Skeletal muscle satellite cell (primary cell): Measurements from ENCODE around the gene PPP2R2B.
"Not testable (repeated sequence)": the region's sequence is repeated elsewhere in the genome, so short reads cannot be mapped to it uniquely, and the experiment has no call there.

ENCODE experiments used
- H3K27me3 ChIP-seq: 2 replicates; pipeline ENCODE4 v1.7.0; 2013; ENCODE audit warnings: low read length; ENCODE audit not compliant: control insufficient read depth, insufficient read depth
- H3K36me3 ChIP-seq: 2 replicates; pipeline ENCODE4 v1.7.0; 2013; ENCODE audit warnings: mild to moderate bottlenecking, control low read depth, low read length; ENCODE audit not compliant: insufficient read depth
- H3K4me1 ChIP-seq: 2 replicates; pipeline ENCODE4 v1.7.0; 2013; ENCODE audit warnings: low read length; ENCODE audit not compliant: control insufficient read depth, insufficient read depth
- H3K4me2 ChIP-seq: 2 replicates; pipeline ENCODE4 v1.7.0; 2013; ENCODE audit warnings: mild to moderate bottlenecking, low read length
- H3K4me3 ChIP-seq: 2 replicates; pipeline ENCODE4 v1.7.0; 2013; ENCODE audit warnings: low read length
- H3K9ac ChIP-seq: 2 replicates; pipeline ENCODE4 v1.7.0; 2013; ENCODE audit warnings: mild to moderate bottlenecking, low read depth, low read length, moderate library complexity
- H3K9me3 ChIP-seq: replicated peaks from 2 replicates; pipeline ENCODE4 v1.7.0; 2013; ENCODE audit warnings: mild to moderate bottlenecking, control low read depth, low read length

Gene PPP2R2B

DNA sequence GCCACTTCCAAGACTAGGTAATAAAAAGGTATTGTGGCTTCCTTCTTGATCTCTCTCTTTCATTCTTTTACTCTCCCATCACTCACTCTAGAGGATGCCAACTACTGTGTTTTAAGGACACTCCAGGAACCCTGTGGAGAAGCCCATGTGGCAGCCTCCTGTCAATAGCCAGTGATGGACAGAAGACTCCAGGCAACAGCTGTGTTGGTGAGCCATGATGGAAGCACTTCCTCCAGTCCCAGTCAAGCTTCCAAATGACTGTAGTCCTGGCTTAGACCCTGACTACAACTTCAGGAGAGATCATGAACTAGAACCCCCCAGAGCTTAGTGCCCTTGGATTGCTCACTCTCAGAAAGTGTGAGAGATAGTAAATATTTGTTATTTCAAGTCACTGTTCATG, 123.9 kb downstream of the PPP2R2B start:
- H3K9ac ChIP-seq, result no peak overlapping the region
- no peaks in the 10 kb centered on the region for H3K36me3 ChIP-seq
- H3K27me3 ChIP-seq, result no peaks in the 10 kb centered on the region
- H3K9me3 ChIP-seq, result no peaks in the 10 kb centered on the region
- H3K4me3 ChIP-seq, result no peak overlapping the region
- H3K4me1 ChIP-seq, result peaks cover 3% of the 10 kb centered on the region
- no peak overlapping the region for H3K4me2 ChIP-seq

DNA sequence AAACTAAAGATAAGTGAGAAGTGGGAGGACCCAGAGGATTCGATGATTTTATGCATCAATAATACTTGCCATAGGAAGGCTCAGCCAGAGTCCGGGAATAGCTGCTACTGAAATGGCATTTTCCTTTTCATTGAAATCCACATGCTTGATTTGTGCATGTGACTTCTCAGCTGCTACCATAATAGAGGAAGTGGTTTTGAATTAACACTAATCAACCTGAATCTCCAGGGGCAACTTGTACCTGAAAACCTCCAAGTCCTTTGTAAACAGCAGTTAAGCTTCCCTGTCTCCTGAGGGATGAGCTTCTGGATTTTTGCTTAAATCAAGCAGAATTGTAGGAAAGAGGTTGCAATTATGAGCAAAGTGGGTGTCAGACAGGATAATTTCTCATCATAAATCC, 124.9 kb downstream of the PPP2R2B start:
- no peak overlapping the region for H3K4me2 ChIP-seq
- H3K27me3 ChIP-seq, result no peaks in the 10 kb centered on the region
- peaks cover 3% of the 10 kb centered on the region for H3K4me1 ChIP-seq
- H3K9me3 ChIP-seq, result no peaks in the 10 kb centered on the region
- H3K36me3 ChIP-seq, result no peaks in the 10 kb centered on the region
- no peak overlapping the region for H3K4me3 ChIP-seq
- H3K9ac ChIP-seq, result no peak overlapping the region

DNA sequence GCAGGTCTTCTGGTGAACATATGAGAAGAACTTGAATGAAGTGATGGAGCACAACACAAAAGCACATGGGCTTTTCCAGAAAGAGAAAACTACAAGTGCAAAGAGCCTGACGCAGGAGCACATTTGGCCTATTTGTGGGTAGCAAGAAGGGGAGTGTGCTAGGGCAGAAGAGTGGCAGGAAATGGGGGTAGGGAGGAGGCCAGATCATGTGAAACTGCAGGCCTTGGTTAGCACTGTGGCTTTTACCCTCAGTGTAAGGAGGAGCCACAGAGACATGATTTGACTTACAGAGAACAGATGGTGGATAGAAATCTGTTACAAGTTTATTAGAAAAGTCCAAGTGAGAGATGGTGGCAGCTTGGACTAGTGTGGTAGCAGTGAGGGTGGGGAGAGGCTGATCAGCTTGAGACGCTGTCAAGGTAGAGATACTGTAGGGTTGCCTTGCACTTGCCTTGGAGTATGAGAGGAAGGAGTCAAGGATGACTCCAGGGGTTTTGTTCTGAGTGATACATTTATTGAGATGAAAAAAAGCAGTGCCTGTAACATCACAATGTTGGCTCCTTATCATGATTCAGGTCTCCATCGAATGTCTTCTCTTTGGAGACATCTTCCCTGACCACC, 126.7 kb downstream of the PPP2R2B start:
- Histone ChIP-seq H3K9ac (no peak overlapping the region), H3K36me3 (no peaks in the 10 kb centered on the region), H3K4me2 (no peak overlapping the region), H3K4me3 (no peak overlapping the region), H3K27me3 (no peaks in the 10 kb centered on the region), H3K9me3 (no peaks in the 10 kb centered on the region), H3K4me1 (peaks cover 3% of the 10 kb centered on the region)

DNA sequence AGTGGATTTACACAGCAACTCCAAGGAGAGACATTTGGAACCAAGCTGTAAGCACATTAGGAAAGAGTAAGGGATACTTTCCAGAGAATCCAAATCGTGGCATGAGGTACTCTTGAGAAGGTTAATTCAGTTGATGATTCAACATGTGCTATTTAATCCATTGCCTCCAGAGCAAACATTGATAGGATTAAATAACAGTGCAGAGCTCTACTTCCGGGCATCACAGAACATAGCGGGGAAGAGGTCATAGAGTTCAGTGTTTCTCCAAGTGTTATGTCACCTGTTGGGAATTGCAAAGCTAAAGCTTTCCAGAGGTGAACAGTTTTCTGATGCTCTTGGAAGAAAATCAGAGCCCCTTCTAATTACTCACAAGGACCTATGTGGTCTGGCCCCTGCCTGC, 127.5 kb downstream of the PPP2R2B start:
- Histone ChIP-seq H3K27me3 (no peaks in the 10 kb centered on the region), H3K4me2 (no peak overlapping the region), H3K9me3 (no peaks in the 10 kb centered on the region), H3K4me1 (peaks cover 3% of the 10 kb centered on the region), H3K36me3 (no peaks in the 10 kb centered on the region), H3K9ac (no peak overlapping the region), H3K4me3 (no peak overlapping the region)

DNA sequence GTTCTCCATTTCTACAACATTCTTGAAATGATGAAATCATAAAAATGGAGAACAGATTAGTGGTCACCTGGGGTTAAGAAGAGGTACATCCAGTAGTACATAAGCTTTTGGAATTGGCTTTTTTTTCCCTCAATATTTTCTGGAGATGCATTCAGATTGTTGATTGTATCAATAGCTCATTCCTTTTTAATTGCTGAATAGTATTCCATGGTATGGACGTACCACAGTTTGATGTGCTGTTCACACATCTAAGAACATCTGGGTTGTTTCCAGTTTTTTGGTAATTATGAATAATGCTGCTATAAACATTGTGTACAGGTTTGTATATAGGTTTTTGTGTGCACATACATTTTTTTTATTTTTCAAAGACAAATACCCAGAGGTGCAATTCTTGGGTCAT, 130.0 kb downstream of the PPP2R2B start:
- H3K9ac ChIP-seq, result no peak overlapping the region
- H3K4me1 ChIP-seq, result peaks cover 10% of the 10 kb centered on the region
- no peaks in the 10 kb centered on the region for H3K9me3 ChIP-seq
- no peak overlapping the region for H3K4me3 ChIP-seq
- no peaks in the 10 kb centered on the region for H3K36me3 ChIP-seq
- no peak overlapping the region for H3K4me2 ChIP-seq
- H3K27me3 ChIP-seq, result no peaks in the 10 kb centered on the region

DNA sequence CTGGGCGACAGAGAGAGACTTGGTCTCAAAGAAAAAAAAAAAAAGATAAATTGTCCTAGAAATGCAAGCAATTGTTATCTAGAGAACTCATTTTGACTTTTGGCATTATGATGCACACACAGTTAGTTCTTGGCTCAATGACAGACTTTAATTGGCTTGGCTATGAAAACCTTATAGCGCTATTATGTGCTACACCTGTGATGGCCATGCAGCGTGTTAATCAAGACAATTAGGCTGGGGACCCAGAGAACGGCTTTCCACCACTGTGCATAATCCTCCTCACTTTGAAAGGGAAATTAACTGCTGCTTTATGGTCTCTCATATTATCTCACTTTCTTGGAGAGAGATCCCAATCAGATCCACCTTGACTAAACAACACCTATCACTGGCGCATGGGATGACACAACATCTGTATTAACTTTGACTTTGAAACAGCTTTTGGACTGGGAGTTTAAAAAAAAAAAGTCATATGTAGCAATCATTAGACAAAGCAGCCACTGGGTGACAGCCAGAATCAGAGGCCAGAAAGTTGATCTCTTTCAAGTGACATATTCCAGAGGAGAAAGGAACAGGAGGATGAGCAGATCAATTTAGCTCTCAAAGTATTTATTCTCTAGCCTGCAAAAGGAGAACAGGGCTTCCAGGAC, 132.5 kb downstream of the PPP2R2B start:
- Histone ChIP-seq H3K9ac (no peak overlapping the region), H3K9me3 (no peaks in the 10 kb centered on the region), H3K4me1 (peaks cover 10% of the 10 kb centered on the region), H3K27me3 (no peaks in the 10 kb centered on the region), H3K4me2 (no peak overlapping the region), H3K36me3 (no peaks in the 10 kb centered on the region), H3K4me3 (no peak overlapping the region)

DNA sequence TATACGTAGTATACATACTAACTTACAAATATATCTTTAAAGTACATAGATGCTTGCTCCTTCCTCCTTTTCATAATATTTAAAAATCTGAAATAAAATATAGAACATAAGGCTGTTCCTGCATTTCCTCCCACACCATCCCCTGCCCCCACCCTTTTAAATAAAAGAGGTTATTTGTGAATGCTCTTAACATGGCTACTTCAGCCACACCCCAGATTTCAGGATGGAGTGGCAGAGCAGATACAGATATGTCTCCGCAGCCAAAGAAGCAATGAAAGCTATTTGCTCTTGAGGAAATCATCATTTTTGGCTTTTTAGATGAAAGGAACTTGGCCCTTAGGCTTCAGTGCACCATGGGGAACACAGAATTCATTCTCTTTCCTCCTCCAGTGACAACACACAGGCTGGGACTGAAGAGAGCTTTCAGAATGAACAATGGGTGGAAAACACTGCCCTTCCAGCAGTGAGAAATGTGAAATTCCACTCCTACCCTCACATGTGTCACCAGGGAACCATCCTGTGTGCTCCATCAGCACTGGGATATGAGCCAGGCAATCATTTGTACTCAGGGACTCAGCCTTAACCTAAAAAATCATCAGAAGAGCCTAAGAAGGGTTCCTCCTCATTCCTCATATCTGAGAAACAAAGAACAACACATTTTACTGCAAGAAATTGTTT, 134.3 kb downstream of the PPP2R2B start:
- Histone ChIP-seq H3K4me1 (peaks cover 8% of the 10 kb centered on the region), H3K36me3 (no peaks in the 10 kb centered on the region), H3K4me3 (no peak overlapping the region), H3K9ac (no peak overlapping the region), H3K9me3 (no peaks in the 10 kb centered on the region), H3K4me2 (no peak overlapping the region), H3K27me3 (peaks cover 4% of the 10 kb centered on the region)

DNA sequence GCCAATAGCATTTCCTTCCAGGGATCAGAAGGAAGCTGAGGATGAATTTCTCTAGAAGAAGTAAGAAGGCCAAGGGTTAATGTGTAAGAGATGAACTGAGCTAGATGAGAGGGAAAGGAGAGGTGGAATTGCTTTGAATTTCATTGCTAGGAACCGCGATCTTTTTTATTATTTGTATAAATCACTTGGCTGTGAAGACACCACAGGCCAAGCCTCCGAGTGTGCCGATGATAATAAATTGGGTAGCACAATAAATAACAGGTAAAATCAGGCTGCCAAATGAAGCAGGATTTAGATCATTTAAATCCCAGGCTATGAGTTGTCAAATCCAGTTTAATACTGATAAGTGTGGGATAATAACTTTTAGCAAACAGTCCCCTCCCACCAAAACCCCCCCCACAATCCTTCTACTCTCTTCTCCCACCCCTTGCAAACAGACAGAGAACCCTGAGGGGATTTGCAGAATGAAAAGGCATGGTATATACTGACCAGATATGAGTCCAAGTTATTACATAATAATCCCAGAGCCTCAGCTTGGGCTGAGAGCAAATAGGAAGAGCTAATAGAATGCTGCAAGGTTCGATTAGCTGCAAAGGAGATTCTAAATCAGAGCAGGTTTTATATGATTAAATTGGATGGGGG, 143.5 kb downstream of the PPP2R2B start:
- Histone ChIP-seq H3K4me2 (no peak overlapping the region), H3K9me3 (no peaks in the 10 kb centered on the region), H3K36me3 (no peaks in the 10 kb centered on the region), H3K4me1 (peaks cover 22% of the 10 kb centered on the region), H3K27me3 (peaks cover 2% of the 10 kb centered on the region), H3K4me3 (no peak overlapping the region), H3K9ac (no peak overlapping the region)

DNA sequence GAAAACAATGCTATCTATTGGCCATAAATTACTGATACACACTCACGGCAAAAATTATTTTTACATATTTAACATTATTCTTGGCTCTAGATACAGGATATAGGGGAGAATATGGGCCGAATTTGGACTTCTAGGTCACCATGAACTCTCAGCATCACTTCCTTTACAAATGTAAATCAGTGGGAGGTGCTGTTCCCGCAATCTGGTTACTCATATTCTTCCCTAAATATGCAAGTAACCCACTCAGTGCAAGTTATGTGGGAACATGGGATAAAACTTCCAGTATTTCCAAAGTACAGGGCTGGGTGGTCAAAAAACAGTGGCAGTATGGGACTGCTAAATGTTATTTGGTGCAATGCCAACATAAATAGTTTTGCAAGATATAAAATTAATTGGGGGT, 145.6 kb downstream of the PPP2R2B start:
- no peaks in the 10 kb centered on the region for H3K9me3 ChIP-seq
- no peak overlapping the region for H3K4me2 ChIP-seq
- no peak overlapping the region for H3K9ac ChIP-seq
- peaks cover 22% of the 10 kb centered on the region for H3K4me1 ChIP-seq
- no peaks in the 10 kb centered on the region for H3K36me3 ChIP-seq
- H3K27me3 ChIP-seq, result no peaks in the 10 kb centered on the region
- no peak overlapping the region for H3K4me3 ChIP-seq

DNA sequence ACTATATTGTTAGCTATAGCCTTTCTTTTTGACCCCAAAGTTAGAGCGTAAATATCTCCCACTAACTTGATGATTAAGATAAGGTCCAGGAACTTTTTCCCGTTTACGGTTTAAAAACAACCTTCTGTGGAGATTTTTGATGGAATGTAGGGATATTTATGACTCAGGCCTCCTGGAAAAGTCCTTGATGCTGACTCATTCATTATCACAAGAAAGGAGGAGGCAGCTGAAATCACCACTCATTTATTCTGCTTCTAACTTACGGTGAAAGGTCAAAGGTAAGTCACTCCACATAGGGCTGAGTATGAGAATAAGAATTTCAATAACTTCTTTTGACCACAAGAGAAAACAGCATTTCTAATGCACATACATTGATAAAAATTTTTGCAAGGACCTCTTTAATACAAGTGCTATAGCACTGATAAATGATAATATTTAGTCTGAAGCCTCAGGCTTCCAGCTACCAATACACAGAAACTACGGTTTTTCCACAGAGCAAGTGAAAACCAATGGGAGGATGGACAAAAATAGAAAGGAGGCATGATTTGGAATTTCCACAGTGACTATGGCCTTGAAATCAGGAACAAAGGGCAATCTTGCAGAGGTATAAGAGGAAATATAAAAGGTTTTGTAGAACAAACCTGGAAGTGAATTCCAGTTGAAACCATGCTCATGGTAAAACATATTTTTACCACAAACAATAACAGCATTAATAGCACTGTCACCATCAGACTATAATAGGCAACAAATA, 146.5 kb downstream of the PPP2R2B start:
- H3K27me3 ChIP-seq, result no peaks in the 10 kb centered on the region
- H3K4me3 ChIP-seq, result no peak overlapping the region
- peak overlapping the region; percentile 49 for H3K4me2 ChIP-seq
- H3K9ac ChIP-seq, result no peak overlapping the region
- no peaks in the 10 kb centered on the region for H3K36me3 ChIP-seq
- no peaks in the 10 kb centered on the region for H3K9me3 ChIP-seq
- peaks cover 22% of the 10 kb centered on the region for H3K4me1 ChIP-seq

DNA sequence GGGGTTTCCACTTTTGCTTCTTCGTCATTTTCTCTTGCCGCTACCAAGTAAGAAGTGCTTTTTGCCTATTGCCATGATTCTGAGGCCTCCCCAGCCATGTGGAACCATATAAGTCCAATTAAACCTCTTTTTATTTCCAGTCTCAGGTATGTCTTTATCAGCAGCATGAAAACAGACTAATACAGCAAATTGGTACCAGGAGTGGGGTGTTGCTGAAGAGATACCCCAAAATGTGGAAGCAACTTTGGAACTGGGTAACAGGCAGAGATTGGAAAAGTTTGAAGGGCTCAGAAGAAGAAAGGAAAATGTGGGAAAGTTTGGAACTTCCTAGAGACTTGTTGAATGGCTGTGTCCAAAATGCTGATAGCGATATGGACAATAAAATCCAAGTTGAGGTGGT, 149.8 kb downstream of the PPP2R2B start:
- H3K4me1 ChIP-seq, result peaks cover 22% of the 10 kb centered on the region
- H3K27me3 ChIP-seq, H3K4me3 ChIP-seq, H3K36me3 ChIP-seq, H3K9me3 ChIP-seq, H3K4me2 ChIP-seq, H3K9ac ChIP-seq: not testable (repeated sequence)
